Measurements from ENCODE around the gene APBB3.

The APBB3 gene

GRCh38 chr5:140555747-140556312, 8.6 kb downstream of the APBB3 start:
- Histone ChIP-seq H3K9me3 (ENCODE audit: control insufficient read depth, insufficient read depth, low read length) (no peaks in the 10 kb centered on the region), H3K4me1 (ENCODE audit: insufficient read depth, low read length) (no peaks in the 10 kb centered on the region), H3K9ac (ENCODE audit: low read depth, low read length) (peak overlapping the region; percentile 90), H3K36me3 (ENCODE audit: insufficient read depth, low read length) (peaks cover 14% of the 10 kb centered on the region; the same call in 1 of the 2 replicates)

DNA sequence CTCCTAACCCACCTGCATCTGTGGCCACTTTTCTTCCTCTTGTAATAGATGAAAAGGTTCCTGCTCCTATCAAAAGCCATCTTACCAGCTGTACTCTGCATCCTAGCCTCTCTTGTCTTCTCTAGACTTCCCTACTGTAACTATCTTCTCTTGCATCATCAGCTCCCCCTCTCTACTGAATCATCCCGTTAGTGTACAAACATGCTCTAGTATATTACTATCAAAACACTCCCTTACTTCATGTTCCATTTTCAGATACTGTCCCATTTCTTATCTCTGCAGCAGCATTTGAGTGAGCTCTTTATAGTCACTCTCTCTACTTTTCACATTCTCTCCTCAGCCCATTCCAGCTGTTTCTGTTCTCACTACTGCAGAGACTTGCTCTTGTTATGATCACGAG, 9.9 kb downstream of the APBB3 start:
- Histone ChIP-seq H3K9me3 (ENCODE audit: control insufficient read depth, insufficient read depth, low read length) (no peaks in the 10 kb centered on the region), H3K36me3 (ENCODE audit: insufficient read depth, low read length) (peaks cover 27% of the 10 kb centered on the region), H3K4me1 (ENCODE audit: insufficient read depth, low read length) (no peaks in the 10 kb centered on the region), H3K9ac (ENCODE audit: low read depth, low read length) (no peak overlapping the region)

GRCh38 chr5:140553657-140554056, 10.7 kb downstream of the APBB3 start:
- H3K9ac ChIP-seq (ENCODE audit: low read depth, low read length) = no peak overlapping the region
- no peaks in the 10 kb centered on the region for H3K9me3 ChIP-seq (ENCODE audit: control insufficient read depth, insufficient read depth, low read length)
- H3K36me3 ChIP-seq (ENCODE audit: insufficient read depth, low read length) = peaks cover 28% of the 10 kb centered on the region
- peaks cover 2% of the 10 kb centered on the region; the same call in 1 of the 2 replicates for H3K4me1 ChIP-seq (ENCODE audit: insufficient read depth, low read length)

GRCh38 chr5:140551872-140552271, 12.5 kb downstream of the APBB3 start:
- H3K9ac ChIP-seq (ENCODE audit: low read depth, low read length) = no peak overlapping the region
- no peaks in the 10 kb centered on the region for H3K9me3 ChIP-seq (ENCODE audit: control insufficient read depth, insufficient read depth, low read length)
- H3K4me1 ChIP-seq (ENCODE audit: insufficient read depth, low read length) = peaks cover 6% of the 10 kb centered on the region; the same call in 1 of the 2 replicates
- H3K36me3 ChIP-seq (ENCODE audit: insufficient read depth, low read length) = peaks cover 28% of the 10 kb centered on the region

GRCh38 chr5:140550147-140551079, 14.0 kb downstream of the APBB3 start:
- Histone ChIP-seq H3K9me3 (ENCODE audit: control insufficient read depth, insufficient read depth, low read length) (no peaks in the 10 kb centered on the region), H3K4me1 (ENCODE audit: insufficient read depth, low read length) (peaks cover 9% of the 10 kb centered on the region; the same call in 1 of the 2 replicates), H3K9ac (ENCODE audit: low read depth, low read length) (no peak overlapping the region), H3K36me3 (ENCODE audit: insufficient read depth, low read length) (peaks cover 28% of the 10 kb centered on the region)

- H3K9me3 ChIP-seq (ENCODE audit: control insufficient read depth, insufficient read depth, low read length) = no peaks in the 10 kb centered on the region
- H3K4me1 ChIP-seq (ENCODE audit: insufficient read depth, low read length) = peaks cover 9% of the 10 kb centered on the region; the same call in 1 of the 2 replicates
- no peak overlapping the region for H3K9ac ChIP-seq (ENCODE audit: low read depth, low read length)
- H3K36me3 ChIP-seq (ENCODE audit: insufficient read depth, low read length) = peaks cover 28% of the 10 kb centered on the region
These were observed 14.9 kb downstream of the APBB3 start for GRCh38 chr5:140549237-140550144.

- Histone ChIP-seq H3K9ac (ENCODE audit: low read depth, low read length) (no peak overlapping the region), H3K4me1 (ENCODE audit: insufficient read depth, low read length) (peaks cover 9% of the 10 kb centered on the region; the same call in 1 of the 2 replicates), H3K36me3 (ENCODE audit: insufficient read depth, low read length) (peaks cover 27% of the 10 kb centered on the region), H3K9me3 (ENCODE audit: control insufficient read depth, insufficient read depth, low read length) (no peaks in the 10 kb centered on the region)
These were observed 15.6 kb downstream of the APBB3 start for GRCh38 chr5:140548791-140549190.

- peaks cover 22% of the 10 kb centered on the region for H3K36me3 ChIP-seq (ENCODE audit: insufficient read depth, low read length)
- no peaks in the 10 kb centered on the region for H3K9me3 ChIP-seq (ENCODE audit: control insufficient read depth, insufficient read depth, low read length)
- peak overlapping the region; percentile 57 for H3K9ac ChIP-seq (ENCODE audit: low read depth, low read length)
- peaks cover 9% of the 10 kb centered on the region; the same call in 1 of the 2 replicates for H3K4me1 ChIP-seq (ENCODE audit: insufficient read depth, low read length)
These were observed 16.1 kb downstream of the APBB3 start for GRCh38 chr5:140548300-140548688.

- peaks cover 9% of the 10 kb centered on the region; the same call in 1 of the 2 replicates for H3K4me1 ChIP-seq (ENCODE audit: insufficient read depth, low read length)
- peaks cover 19% of the 10 kb centered on the region for H3K36me3 ChIP-seq (ENCODE audit: insufficient read depth, low read length)
- no peaks in the 10 kb centered on the region for H3K9me3 ChIP-seq (ENCODE audit: control insufficient read depth, insufficient read depth, low read length)
- H3K9ac ChIP-seq (ENCODE audit: low read depth, low read length) = peak within 1 kb of the TSS; percentile 57
These were observed 16.7 kb downstream of the APBB3 start, which contains the start of gene EIF4EBP3 for GRCh38 chr5:140547508-140548299. TSS of gene EIF4EBP3 (plus strand) at chr5:140547662. CDS start at chr5:140547738, 76 bp downstream.

- Histone ChIP-seq H3K36me3 (ENCODE audit: insufficient read depth, low read length) (peaks cover 21% of the 10 kb centered on the region), H3K4me1 (ENCODE audit: insufficient read depth, low read length) (peaks cover 9% of the 10 kb centered on the region; the same call in 1 of the 2 replicates), H3K9me3 (ENCODE audit: control insufficient read depth, insufficient read depth, low read length) (no peaks in the 10 kb centered on the region), H3K9ac (ENCODE audit: low read depth, low read length) (peak overlapping the region; percentile 14; the same call in 1 of the 2 replicates)
These were observed 17.4 kb downstream of the APBB3 start for GRCh38 chr5:140546851-140547507.

GRCh38 chr5:140545606-140546005, 18.8 kb downstream of the APBB3 start:
- H3K36me3 ChIP-seq (ENCODE audit: insufficient read depth, low read length) = peaks cover 21% of the 10 kb centered on the region
- H3K9me3 ChIP-seq (ENCODE audit: control insufficient read depth, insufficient read depth, low read length) = no peaks in the 10 kb centered on the region
- H3K9ac ChIP-seq (ENCODE audit: low read depth, low read length) = no peak overlapping the region
- peaks cover 9% of the 10 kb centered on the region; the same call in 1 of the 2 replicates for H3K4me1 ChIP-seq (ENCODE audit: insufficient read depth, low read length)

DNA sequence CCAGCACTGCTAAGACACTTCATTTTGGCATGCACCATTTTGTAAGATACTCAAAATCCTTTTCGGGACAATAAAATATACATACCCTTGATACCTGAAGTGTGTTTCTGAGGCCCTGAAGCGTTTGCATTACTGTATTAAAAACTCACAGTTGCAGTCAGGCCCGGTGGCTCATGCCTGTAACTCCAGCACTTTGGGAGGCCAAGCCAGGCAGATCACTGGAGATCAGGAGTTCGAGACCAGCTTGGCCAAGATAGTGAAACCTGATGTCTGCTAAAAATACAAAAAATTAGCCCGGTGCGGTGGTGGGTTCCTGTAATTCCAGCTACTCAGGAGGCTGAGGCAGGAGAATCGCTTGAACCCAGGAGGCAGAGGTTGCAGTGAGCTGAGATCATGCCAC, 19.4 kb downstream of the APBB3 start:
- H3K36me3 ChIP-seq (ENCODE audit: insufficient read depth, low read length) = peaks cover 17% of the 10 kb centered on the region
- peaks cover 9% of the 10 kb centered on the region; the same call in 1 of the 2 replicates for H3K4me1 ChIP-seq (ENCODE audit: insufficient read depth, low read length)
- H3K9ac ChIP-seq (ENCODE audit: low read depth, low read length) = no peak overlapping the region
- H3K9me3 ChIP-seq (ENCODE audit: control insufficient read depth, insufficient read depth, low read length) = no peaks in the 10 kb centered on the region

GRCh38 chr5:140542972-140543371, 21.4 kb downstream of the APBB3 start:
- peaks cover 4% of the 10 kb centered on the region; the same call in 1 of the 2 replicates for H3K4me1 ChIP-seq (ENCODE audit: insufficient read depth, low read length)
- H3K36me3 ChIP-seq (ENCODE audit: insufficient read depth, low read length) = peaks cover 16% of the 10 kb centered on the region
- no peak overlapping the region for H3K9ac ChIP-seq (ENCODE audit: low read depth, low read length)
- H3K9me3 ChIP-seq (ENCODE audit: control insufficient read depth, insufficient read depth, low read length) = no peaks in the 10 kb centered on the region

Data from ES-I3 (cell line).